GM08714 (cell line): Measurements from ENCODE around the gene GLT1D1.

Experiments used
- H3K4me3 ChIP-seq: fragments of 200-500 bp; sonication (Bioruptor generic); 2 replicates; pipeline ENCODE4 v1.5.1; 2014; ENCODE audit warnings: mild to moderate bottlenecking, low read length, inconsistent platforms
- ZNF274 ChIP-seq: IDR thresholded peaks from 2 replicates; pipeline ENCODE4 v1.6.1; 2012; ENCODE audit warnings: mild to moderate bottlenecking, low read depth, low read length

The GLT1D1 gene

DNA sequence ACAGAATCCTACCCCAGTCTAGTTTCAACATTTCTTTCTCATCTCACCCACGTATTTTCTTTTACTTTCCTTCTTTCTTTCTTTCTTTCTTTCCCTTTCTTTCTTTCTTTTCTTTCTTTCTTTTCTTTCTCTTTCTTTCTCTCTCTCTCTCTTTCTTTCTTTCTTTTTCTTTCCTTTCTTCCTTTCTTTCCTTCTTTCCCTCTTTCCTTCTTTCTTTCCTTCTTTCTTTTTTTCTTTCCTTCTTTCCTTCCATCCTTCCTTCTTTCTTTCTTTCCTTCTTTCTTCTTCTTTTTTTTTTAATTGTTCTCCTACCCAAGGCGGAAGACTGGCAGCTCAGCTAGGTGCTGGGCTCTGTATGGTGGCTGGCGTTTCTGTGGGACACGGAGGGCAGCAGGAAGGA is 55.0 kb downstream of the GLT1D1 start:
- H3K4me3 ChIP-seq, result no peak overlapping the region
- no peak for TF ChIP-seq ZNF274

DNA sequence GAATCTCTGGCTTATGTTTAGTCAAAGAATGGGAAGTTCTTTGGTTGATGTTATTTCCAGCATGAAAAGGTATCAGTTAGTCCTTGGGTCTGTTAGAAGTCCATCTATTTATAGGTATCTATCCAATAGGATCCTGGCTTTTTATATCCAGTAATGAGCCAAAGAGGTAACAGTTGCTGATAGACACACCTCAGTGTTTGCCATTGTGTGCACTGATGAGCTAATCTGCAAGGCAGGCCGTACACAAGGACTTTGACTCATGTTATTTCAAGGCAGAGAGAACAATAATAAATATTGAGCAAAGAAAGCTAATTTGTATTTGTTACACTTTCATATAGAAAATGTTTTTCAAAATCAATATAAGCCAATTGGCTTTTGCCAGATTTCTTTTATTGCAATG is 56.4 kb downstream of the GLT1D1 start:
- H3K4me3 ChIP-seq, result no peak overlapping the region
- TF ChIP-seq ZNF274, result no peak

DNA sequence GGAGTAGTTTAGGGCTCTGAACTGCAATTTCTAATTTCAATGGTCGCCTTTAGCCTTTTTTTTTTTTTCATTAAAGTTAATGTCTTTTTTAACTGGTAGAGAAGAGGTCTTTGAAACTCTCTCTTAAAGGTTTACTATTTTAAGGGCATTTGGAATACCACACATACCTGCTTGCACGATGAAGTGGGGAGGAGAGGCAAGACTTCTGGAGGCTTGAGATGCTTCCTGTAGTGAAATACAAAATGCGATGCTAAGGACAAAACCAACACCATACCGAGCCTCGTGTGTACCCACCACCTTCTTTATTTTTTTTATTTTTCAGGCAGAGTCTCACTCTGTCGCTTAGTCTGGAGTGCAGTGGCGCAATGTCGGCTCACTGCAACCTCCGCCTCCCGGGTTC is 57.4 kb downstream of the GLT1D1 start:
- no peak overlapping the region for H3K4me3 ChIP-seq
- no peak for TF ChIP-seq ZNF274

- no peak overlapping the region for H3K4me3 ChIP-seq
- TF ChIP-seq ZNF274, result no peak
Measured at GRCh38 chr12:128911861-128912260, 58.6 kb downstream of the GLT1D1 start.

- no peak overlapping the region; the same call in 1 of the 2 replicates for H3K4me3 ChIP-seq
- no peak for TF ChIP-seq ZNF274
Measured at GRCh38 chr12:128914908-128915563, 61.8 kb downstream of the GLT1D1 start.

DNA sequence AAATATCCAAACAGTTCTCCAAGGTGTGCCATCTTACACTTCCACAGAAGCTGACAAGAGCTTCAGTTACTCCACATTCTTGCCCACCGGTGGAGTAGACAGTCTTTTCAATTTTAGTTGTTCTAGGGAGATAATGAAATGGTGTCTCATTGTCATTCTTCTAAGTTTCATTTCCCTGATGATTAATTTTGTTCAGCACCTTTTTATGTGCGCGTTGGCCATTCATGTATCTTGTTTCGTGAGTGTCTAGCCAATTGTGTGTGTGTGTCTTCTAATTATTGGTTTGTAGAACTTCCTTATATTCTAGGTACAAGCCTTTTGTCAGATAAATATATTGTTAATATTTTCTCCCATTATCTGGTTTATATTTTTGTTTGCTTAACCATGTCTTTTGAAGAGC is 63.1 kb downstream of the GLT1D1 start:
- TF ChIP-seq ZNF274, result no peak
- no peak overlapping the region for H3K4me3 ChIP-seq

GRCh38 chr12:128918481-128919260 is 65.4 kb downstream of the GLT1D1 start:
- TF ChIP-seq ZNF274, result no peak

DNA sequence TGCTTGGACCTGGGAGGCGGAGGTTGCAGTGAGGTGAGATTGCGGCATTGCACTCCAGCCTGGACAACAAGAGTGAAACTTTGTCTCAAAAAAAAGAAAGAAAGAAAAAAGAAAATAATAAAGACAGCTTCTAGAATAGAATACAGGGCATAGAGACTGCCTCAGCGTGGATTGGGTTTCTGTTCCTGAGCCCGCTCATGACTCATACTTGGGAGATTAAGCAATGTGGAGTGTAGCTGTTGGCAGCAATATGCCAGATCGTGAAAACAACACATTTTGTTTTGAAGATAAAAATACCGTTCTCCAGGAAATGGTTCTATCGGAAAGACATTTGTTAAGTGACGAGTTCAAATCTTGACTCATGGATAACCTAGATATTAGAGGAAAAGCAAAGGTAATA is 67.2 kb downstream of the GLT1D1 start:
- no peak overlapping the region for H3K4me3 ChIP-seq
- TF ChIP-seq ZNF274, result no peak

More at GRCh38 chr12:128918481-128919260, 65.4 kb downstream of the GLT1D1 start:
- no peak overlapping the region for H3K4me3 ChIP-seq

DNA sequence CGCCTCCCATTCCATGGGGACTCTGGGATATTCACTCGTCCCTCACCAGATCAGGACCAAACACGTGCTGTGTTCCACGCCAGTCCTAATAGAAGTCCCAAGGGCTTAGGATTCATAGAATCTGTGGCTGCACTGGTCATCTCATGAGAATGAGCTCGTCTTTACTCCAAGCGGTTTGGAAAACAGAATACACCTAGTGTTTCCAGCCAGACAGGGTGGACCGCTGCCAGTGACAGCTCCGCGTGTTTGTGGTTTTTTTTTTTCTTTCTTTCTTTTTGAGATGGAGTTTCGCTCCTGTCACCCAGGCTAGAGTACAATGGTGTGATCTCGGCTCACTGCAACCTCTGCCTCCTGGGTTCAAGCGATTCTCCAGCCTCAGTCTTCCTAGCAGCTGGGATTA is 75.1 kb downstream of the GLT1D1 start:
- TF ChIP-seq ZNF274, result no peak

DNA sequence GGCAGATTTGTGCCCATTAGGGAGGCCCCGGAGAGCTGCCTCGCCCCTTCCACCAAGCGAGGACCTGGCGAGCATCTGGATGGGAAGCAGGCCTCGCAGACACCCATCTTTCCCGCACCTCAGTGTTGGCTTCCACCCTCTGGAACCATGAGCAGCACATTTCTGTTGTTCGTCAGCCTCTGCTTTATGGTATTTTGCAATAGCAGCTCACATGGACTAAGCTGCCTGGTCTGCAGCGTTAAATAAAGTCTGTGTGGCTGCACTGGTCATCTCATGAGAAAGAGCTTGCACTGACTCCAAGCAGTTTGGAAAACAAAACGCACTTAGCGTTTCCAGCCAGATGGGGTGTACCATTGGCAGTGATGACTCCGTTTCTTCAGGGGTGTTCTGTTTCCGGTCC is 75.8 kb downstream of the GLT1D1 start:
- no peak for TF ChIP-seq ZNF274
- no peak overlapping the region for H3K4me3 ChIP-seq

More for the DNA sequence above, 75.1 kb downstream of the GLT1D1 start:
- H3K4me3 ChIP-seq, result no peak overlapping the region

DNA sequence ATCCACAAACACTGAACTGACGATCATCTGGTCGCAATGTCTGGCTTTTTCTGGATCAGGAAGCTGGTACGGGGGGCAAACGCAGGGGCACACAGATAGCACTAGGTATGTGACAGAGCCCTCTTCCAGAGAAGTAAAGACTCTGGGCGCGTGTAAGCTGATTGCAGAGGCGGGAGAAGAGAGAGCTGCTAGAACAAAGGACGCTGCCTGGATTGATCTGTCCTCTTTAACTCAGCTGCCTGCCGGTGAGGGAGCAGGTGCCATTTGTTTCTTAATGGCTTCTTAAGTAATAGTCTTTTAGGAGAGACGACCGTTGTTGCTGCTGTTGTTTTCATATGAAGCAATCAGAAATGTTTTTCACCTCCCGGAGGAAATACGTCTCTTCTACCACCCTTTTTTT is 77.3 kb downstream of the GLT1D1 start:
- no peak for TF ChIP-seq ZNF274
- no peak overlapping the region for H3K4me3 ChIP-seq

- H3K4me3 ChIP-seq, result no peak overlapping the region
- TF ChIP-seq ZNF274, result no peak
Measured at GRCh38 chr12:128932521-128932920, 79.2 kb downstream of the GLT1D1 start.

GRCh38 chr12:128933039-128933438 is 79.8 kb downstream of the GLT1D1 start:
- no peak for TF ChIP-seq ZNF274
- H3K4me3 ChIP-seq, result no peak overlapping the region

DNA sequence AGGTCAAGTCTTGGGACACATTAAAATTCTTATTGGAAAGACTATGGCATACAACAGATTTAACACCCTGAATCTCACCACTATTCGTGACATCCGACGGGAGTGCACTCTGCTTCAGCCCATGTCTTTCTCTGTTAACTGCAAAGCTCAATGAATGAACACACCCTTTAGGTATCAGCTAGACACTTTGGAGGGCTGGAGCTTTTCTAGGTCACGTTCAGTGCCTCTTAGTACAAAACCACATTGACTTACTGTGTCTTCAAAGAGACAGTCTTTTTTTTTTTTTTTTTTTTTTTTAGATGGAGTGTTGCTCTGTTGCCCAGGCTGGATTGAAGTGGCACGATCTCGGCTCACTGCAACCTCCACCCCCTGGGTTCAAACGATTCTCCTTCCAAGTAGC is 80.6 kb downstream of the GLT1D1 start:
- no peak for TF ChIP-seq ZNF274

DNA sequence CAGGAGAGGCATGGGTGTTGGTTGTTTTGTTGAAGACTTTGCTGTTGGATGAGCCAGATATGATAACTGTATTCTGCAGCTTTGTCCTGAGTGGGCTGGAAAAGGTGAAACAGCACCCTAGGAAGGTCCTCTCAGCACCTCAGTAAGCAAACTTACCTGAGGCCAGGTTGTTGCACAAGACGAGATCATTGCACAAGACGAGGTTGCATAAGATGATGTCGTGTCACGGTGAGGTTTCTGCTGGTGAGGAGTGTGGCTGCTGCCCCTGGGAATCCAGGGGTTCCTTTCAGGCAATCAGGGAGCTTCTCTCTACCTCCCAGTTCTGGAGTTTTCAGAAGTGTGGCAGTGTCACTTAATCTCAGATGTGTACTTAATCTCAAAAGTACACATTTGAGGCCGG is 85.6 kb downstream of the GLT1D1 start:
- no peak for TF ChIP-seq ZNF274
- no peak overlapping the region for H3K4me3 ChIP-seq

More for the DNA sequence above, 80.6 kb downstream of the GLT1D1 start:
- no peak overlapping the region for H3K4me3 ChIP-seq

- no peak for TF ChIP-seq ZNF274
- no peak overlapping the region for H3K4me3 ChIP-seq
Measured at GRCh38 chr12:128940090-128940888, 87.0 kb downstream of the GLT1D1 start.
